Spleen (tissue), 7 donors: ENCODE results near the gene PELI2.

Experiments
- POLR2A ChIP-seq, 3 donors: fragments of 450-650 bp; IDR thresholded peaks; one replicate each; pipeline ENCODE4 v1.5.1; 2017; ENCODE audit warnings: antibody characterized with exemption in 3 of 3, mild to moderate bottlenecking in 1 of 3
- POLR2AphosphoS5 ChIP-seq, 3 donors: sonication (generic); formaldehyde crosslinking; IDR thresholded peaks; one replicate each; pipeline ENCODE4 v1.5.1; 2017; ENCODE audit warnings: antibody characterized with exemption in 3 of 3
- TF ChIP-seq, protein P1 (sequence below), 11 experiments: fragments of 200-600 bp in 7 of 11; fragments of 450-650 bp in 4 of 11; sonication (generic) in 4 of 11; IDR thresholded peaks in 8 of 11; conservative IDR thresholded peaks in 3 of 11; 1 replicate in 7 of 11; 2 replicates in 4 of 11; pipeline versions ENCODE4 v1.4.0 to v1.8.0; 2016 to 2021; ENCODE audit warnings: antibody characterized with exemption in 11 of 11, inconsistent platforms in 4 of 11, mild to moderate bottlenecking in 1 of 11
- donor health status: DM: no; HTN: no; CAD: no; lungs with moderate emphysema.
- donor health status: DM: no; HTN: no; CAD: no.
- donor health status: DM: no; HTN: no; CAD: no.

DNA sequence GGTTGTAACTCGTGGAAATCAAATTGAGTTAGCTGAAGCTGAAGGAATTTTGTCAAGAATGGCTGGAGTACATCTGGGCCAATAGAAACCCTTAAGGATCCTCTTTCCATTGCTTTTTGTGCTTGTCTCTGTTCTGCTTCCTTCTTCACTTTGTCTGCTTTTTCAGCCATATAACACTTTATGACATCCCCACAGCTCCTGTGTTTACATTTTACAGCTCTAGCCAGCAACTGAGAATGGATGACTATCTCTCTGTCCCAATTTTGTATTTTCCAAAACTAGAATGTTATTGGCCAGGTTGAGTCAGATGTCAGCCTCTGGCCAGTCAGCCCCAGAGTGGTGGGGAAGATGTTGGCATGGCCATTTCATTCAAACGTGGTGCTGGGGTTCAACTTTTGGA lies 57.6 kb downstream of the PELI2 start:
- TF ChIP-seq, protein P1, sequence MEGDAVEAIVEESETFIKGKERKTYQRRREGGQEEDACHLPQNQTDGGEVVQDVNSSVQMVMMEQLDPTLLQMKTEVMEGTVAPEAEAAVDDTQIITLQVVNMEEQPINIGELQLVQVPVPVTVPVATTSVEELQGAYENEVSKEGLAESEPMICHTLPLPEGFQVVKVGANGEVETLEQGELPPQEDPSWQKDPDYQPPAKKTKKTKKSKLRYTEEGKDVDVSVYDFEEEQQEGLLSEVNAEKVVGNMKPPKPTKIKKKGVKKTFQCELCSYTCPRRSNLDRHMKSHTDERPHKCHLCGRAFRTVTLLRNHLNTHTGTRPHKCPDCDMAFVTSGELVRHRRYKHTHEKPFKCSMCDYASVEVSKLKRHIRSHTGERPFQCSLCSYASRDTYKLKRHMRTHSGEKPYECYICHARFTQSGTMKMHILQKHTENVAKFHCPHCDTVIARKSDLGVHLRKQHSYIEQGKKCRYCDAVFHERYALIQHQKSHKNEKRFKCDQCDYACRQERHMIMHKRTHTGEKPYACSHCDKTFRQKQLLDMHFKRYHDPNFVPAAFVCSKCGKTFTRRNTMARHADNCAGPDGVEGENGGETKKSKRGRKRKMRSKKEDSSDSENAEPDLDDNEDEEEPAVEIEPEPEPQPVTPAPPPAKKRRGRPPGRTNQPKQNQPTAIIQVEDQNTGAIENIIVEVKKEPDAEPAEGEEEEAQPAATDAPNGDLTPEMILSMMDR (IDR thresholded peaks at IDR 0.05 in 8 of 11, conservative IDR thresholded peaks at IDR 0.05 in 3 of 11): no peak
- TF ChIP-seq POLR2AphosphoS5 (IDR thresholded peaks at IDR 0.05): no peak
- TF ChIP-seq POLR2A (IDR thresholded peaks at IDR 0.05): no peak
